ENCODE measurements around the gene HLTF. TPM values are rescaled to one million over a fixed set of nuclear protein-coding genes. Genes with fewer than 3 reads are reported as not detected.

The HLTF gene
- total RNA-seq, 2 donors from 2014 or later: 27.5 to 33.6 TPM

DNA sequence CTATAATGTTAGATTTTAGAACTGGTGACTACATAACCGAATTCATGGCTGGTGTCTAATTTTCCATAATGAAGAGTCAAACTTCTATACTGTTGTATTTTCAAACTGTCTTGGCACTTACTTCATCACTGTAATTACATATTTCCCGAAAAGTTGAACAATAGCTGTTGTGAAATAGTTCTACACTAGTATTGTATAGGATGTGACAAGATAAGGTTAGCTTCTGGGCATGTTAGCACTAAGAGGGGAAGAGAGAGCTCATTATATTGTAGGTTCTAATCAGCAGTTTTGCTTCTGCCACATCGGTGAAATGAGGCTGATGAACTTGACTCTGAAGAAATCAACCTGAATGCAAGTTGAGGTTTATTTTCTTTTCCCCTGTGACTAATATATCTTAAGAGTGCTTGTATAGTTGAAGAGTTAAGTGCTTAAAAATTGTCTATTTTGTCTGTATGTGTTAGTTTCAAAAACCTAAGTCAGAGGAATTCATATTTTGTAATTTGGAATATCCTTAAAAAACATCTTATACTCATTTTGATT lies 86.1 kb downstream of the HLTF start:
- H3K36me3 ChIP-seq: peaks cover 20% of the 10 kb centered on the region
- DNase-seq (ENCODE audit: low spot score) (no peak), ATAC-seq (ENCODE audit: insufficient number of reproducible peaks, low FRiP score, low read depth) (no peak)
- no peaks in the 10 kb centered on the region for H3K9me3 ChIP-seq
- no peak overlapping the region for H3K4me3 ChIP-seq
- H3K4me1 ChIP-seq (ENCODE audit: control insufficient read depth in 1 of 2, low read depth in 2 of 2): peaks cover 16 to 29% of the 10 kb centered on the region in 2 donors
- TF ChIP-seq, protein P1, sequence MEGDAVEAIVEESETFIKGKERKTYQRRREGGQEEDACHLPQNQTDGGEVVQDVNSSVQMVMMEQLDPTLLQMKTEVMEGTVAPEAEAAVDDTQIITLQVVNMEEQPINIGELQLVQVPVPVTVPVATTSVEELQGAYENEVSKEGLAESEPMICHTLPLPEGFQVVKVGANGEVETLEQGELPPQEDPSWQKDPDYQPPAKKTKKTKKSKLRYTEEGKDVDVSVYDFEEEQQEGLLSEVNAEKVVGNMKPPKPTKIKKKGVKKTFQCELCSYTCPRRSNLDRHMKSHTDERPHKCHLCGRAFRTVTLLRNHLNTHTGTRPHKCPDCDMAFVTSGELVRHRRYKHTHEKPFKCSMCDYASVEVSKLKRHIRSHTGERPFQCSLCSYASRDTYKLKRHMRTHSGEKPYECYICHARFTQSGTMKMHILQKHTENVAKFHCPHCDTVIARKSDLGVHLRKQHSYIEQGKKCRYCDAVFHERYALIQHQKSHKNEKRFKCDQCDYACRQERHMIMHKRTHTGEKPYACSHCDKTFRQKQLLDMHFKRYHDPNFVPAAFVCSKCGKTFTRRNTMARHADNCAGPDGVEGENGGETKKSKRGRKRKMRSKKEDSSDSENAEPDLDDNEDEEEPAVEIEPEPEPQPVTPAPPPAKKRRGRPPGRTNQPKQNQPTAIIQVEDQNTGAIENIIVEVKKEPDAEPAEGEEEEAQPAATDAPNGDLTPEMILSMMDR (IDR thresholded peaks at IDR 0.05): no peak
- no peak overlapping the region for H3K27ac ChIP-seq
- no peaks in the 10 kb centered on the region for H3K27me3 ChIP-seq (replicated peaks; ENCODE audit: insufficient read depth)

DNA sequence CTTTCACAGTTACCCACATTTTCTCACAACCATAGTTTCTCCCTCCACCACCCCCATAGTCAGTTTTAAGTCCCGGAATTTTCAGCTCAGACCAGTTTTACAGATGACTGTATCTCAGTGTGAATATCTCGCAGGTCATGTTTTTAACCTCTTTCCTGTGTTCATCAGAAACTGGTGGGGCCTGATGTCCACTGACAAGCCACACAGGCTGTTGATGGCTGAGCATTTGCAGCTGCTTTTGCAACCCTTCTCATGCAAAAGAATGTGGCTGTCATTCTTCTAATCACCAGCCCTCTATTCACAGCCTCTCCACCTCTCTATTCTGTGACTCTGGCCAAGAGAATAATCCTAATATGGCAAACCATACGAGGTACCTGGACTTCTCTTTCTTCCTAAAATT lies 86.5 kb downstream of the HLTF start:
- Histone ChIP-seq H3K36me3 (peaks cover 20% of the 10 kb centered on the region), H3K4me1 (ENCODE audit: control insufficient read depth in 1 of 2, low read depth in 2 of 2) (peaks cover 16 to 29% of the 10 kb centered on the region in 2 donors), H3K27me3 (replicated peaks; ENCODE audit: insufficient read depth) (no peaks in the 10 kb centered on the region), H3K27ac (no peak overlapping the region), H3K4me3 (no peak overlapping the region), H3K9me3 (no peaks in the 10 kb centered on the region)
- ATAC-seq (ENCODE audit: insufficient number of reproducible peaks, low FRiP score, low read depth): no peak
- TF ChIP-seq, protein P1 (IDR thresholded peaks at IDR 0.05): no peak
- no peak for DNase-seq (ENCODE audit: low spot score)

DNA sequence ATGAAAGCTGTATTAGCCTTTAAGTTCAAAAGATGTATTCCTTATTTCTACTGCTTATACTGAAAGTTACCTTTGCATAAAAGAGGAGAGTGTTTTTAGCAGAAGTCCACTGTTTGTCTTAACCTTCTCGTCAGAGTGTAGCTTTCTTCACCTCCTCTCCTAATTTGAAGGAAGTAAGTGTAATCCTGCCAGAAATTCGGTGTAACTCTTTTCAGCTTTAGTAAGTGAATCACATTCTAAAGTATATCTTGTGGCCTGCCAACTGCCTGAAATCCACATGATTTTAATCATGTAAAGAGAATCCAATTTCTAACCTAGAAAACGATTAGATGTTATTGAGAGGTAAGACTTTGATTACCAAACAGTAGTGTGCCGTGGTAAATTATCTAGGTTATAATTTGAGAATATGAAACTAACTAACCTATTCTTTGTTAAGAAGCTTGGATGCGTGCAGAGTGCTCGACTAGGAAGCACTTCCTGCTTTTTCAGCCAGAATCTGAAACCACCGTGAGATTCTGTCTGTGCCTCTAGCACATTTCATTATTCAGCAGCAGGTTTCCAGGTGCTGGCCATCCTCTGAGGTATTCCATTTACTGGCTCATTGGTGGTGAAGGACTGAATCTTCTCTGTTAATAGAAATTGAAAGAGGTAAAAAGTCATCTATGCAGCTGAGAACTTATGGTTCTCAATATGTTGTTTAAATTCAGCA lies 87.5 kb downstream of the HLTF start:
- no peak for DNase-seq (ENCODE audit: low spot score)
- Histone ChIP-seq H3K36me3 (peaks cover 24% of the 10 kb centered on the region), H3K4me3 (peak overlapping the region; percentile 33), H3K4me1 (ENCODE audit: control insufficient read depth in 1 of 2, low read depth in 2 of 2) (peaks cover 12 to 29% of the 10 kb centered on the region in 2 donors), H3K27ac (peak overlapping the region; percentile 13 to 68), H3K27me3 (replicated peaks; ENCODE audit: insufficient read depth) (no peaks in the 10 kb centered on the region), H3K9me3 (no peaks in the 10 kb centered on the region)
- TF ChIP-seq, protein P1 (IDR thresholded peaks at IDR 0.05): no peak
- no peak for ATAC-seq (ENCODE audit: insufficient number of reproducible peaks, low FRiP score, low read depth)

DNA sequence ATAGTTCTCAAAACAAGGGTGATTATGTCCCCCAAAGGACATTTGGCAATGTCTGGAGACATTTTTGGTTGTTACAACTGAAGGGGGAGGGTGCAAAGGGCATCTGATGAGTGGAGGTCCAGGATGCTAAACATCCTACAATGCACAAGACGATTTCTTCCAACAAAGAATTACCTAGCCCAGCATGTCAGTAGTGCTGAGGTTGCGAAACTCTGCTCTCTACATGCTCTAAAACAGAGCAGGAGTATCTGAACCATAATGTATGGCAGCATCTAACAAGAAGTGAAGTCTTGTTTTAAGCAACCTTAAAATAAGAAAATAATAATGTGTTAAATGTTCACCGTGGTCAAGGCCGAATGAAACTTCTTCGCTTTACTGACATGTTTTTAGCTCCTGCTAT lies 88.0 kb downstream of the HLTF start:
- Histone ChIP-seq H3K4me1 (ENCODE audit: control insufficient read depth in 1 of 2, low read depth in 2 of 2) (peaks cover 12 to 31% of the 10 kb centered on the region in 2 donors), H3K27me3 (replicated peaks; ENCODE audit: insufficient read depth) (no peaks in the 10 kb centered on the region), H3K27ac (peak overlapping the region in 1 of 2 donors; percentile 68), H3K36me3 (peaks cover 24% of the 10 kb centered on the region), H3K9me3 (no peaks in the 10 kb centered on the region), H3K4me3 (no peak overlapping the region)
- ATAC-seq (ENCODE audit: insufficient number of reproducible peaks, low FRiP score, low read depth) (no peak), DNase-seq (ENCODE audit: low spot score) (no peak)
- TF ChIP-seq, protein P1 (IDR thresholded peaks at IDR 0.05): no peak

DNA sequence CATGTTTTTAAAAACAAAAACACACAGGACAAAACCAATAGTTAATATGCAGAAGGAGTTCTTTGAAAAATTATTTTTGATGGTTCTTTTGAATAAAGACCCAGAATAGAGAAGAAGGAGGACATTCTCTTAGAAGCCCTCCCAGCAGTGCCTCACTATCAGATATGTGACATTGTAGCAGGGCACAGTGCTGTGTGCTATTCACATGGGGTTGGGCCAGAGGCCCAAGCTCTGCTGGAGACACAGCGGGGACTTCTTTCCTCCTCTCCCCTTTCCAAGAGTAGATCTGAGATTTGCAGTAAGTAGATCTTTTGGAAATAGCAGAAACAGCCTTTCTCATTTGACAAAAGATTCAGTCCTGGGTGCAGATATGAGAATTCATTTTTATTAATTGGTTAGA lies 88.7 kb downstream of the HLTF start:
- Histone ChIP-seq H3K27me3 (replicated peaks; ENCODE audit: insufficient read depth) (no peaks in the 10 kb centered on the region), H3K27ac (peak overlapping the region in 1 of 2 donors; percentile 68), H3K36me3 (peaks cover 24% of the 10 kb centered on the region), H3K9me3 (no peaks in the 10 kb centered on the region), H3K4me3 (no peak overlapping the region), H3K4me1 (ENCODE audit: control insufficient read depth in 1 of 2, low read depth in 2 of 2) (peaks cover 18 to 38% of the 10 kb centered on the region in 2 donors)
- no peak for ATAC-seq (ENCODE audit: insufficient number of reproducible peaks, low FRiP score, low read depth)
- TF ChIP-seq, protein P1 (IDR thresholded peaks at IDR 0.05): no peak
- DNase-seq (ENCODE audit: low spot score): no peak

All from thoracic aorta (tissue), 2 donors.